ENCODE measurements around the gene NOSTRIN.

GRCh38 chr2:168810235-168810634 is 7.8 kb downstream of the NOSTRIN start:
- no peak for TF ChIP-seq CTCF (IDR thresholded peaks at IDR 0.05 in 4 of 5, conservative IDR thresholded peaks at IDR 0.05 in 1 of 5)
- TF ChIP-seq POLR2A (IDR thresholded peaks at IDR 0.05): no peak

All from gastrocnemius medialis (tissue), 4 donors.